Liver (tissue), 3 donors: ENCODE results near the gene SIAH1.

Experiments used
- EGR1 ChIP-seq, 2 donors: IDR thresholded peaks; 2 replicates each; pipeline ENCODE4 v1.6.1; 2016 to 2018; ENCODE audit warnings: antibody characterized with exemption in 2 of 2, low read depth in 2 of 2
- MAX ChIP-seq: IDR thresholded peaks from 2 replicates; pipeline ENCODE4 v1.6.1; 2016; ENCODE audit warnings: antibody characterized with exemption
- RAD21 ChIP-seq, 2 donors: IDR thresholded peaks; 2 replicates each; pipeline ENCODE4 v1.6.1; 2016; ENCODE audit warnings: antibody characterized with exemption in 2 of 2, mild to moderate bottlenecking in 2 of 2
- TAF1 ChIP-seq: conservative IDR thresholded peaks from 2 replicates; pipeline ENCODE4 v1.6.1; 2016; ENCODE audit warnings: antibody characterized with exemption, mild to moderate bottlenecking
- YY1 ChIP-seq: IDR thresholded peaks from 2 replicates; pipeline ENCODE4 v1.6.1; 2016; ENCODE audit warnings: antibody characterized with exemption, mild to moderate bottlenecking
- TF ChIP-seq, protein P1 (sequence below): fragments of 150-350 bp; IDR thresholded peaks from 2 replicates; pipeline ENCODE4 v1.5.1; 2017; ENCODE audit warnings: improper control_type of control experiment, low read depth, low read length; ENCODE audit not compliant: missing input control
- donor health status: healthy.
- donor health status: healthy.

- TF ChIP-seq, protein P1, sequence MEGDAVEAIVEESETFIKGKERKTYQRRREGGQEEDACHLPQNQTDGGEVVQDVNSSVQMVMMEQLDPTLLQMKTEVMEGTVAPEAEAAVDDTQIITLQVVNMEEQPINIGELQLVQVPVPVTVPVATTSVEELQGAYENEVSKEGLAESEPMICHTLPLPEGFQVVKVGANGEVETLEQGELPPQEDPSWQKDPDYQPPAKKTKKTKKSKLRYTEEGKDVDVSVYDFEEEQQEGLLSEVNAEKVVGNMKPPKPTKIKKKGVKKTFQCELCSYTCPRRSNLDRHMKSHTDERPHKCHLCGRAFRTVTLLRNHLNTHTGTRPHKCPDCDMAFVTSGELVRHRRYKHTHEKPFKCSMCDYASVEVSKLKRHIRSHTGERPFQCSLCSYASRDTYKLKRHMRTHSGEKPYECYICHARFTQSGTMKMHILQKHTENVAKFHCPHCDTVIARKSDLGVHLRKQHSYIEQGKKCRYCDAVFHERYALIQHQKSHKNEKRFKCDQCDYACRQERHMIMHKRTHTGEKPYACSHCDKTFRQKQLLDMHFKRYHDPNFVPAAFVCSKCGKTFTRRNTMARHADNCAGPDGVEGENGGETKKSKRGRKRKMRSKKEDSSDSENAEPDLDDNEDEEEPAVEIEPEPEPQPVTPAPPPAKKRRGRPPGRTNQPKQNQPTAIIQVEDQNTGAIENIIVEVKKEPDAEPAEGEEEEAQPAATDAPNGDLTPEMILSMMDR: no peak
- TF ChIP-seq RAD21 (IDR thresholded peaks at IDR 0.05) (no peak), TAF1 (no peak), EGR1 (IDR thresholded peaks at IDR 0.05; ENCODE audit: low read depth in 2 of 2) (no peak), MAX (no peak), YY1 (no peak)
These were observed 54.4 kb downstream of the SIAH1 start for GRCh38 chr16:48330841-48331192.
